NCI-H2107 treated with DMSO at 0.1 percent for 48 hours (cell line): Measurements from ENCODE around the gene MMD2.

Source experiments
- DNase-seq: peaks from one replicate; lab custom pipeline; 2025; ENCODE audit not compliant: unreplicated experiment; lab: John Stamatoyannopoulos, UW

The MMD2 gene

DNA sequence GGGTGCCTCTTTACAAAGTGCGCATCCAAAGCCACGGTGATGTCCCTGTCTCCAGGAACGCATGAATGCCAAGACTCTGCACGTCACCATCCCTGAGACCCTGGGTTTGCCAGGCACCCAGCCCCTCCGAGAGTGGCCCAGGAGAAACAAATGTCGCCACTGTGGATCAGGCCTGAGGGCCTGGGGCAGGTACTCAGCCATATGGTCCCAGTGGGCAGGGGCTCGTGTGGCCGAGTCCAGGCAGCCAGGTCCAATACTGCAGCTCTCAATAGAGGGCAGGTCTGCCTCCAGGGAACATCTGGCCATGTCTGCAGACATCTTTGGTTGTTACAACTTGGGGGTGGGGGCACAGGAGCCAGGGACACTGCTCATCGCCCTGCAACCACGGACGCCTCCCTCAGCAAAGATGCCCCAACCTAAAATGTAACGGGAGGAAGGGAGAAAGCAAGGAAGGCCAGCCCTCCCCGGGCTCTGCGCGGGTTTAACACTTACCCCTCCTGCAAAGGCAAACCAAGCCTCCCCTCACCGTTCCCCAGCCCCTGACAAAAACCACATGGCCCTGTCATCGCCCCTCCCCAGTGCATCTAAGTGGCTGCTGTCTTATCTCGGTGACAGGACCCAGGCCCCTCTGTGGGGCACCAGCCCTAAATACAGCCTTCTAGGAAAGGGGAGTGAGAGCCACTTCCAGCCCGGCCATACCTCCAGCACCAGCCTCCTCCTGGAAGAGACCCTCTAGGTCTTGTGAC is 86.9 kb downstream of the MMD2 start:
- no peak for DNase-seq

GRCh38 chr7:4871056-4871680 is 87.8 kb downstream of the MMD2 start:
- DNase-seq = no peak

GRCh38 chr7:4868493-4868892 is 90.5 kb downstream of the MMD2 start:
- DNase-seq = no peak

DNA sequence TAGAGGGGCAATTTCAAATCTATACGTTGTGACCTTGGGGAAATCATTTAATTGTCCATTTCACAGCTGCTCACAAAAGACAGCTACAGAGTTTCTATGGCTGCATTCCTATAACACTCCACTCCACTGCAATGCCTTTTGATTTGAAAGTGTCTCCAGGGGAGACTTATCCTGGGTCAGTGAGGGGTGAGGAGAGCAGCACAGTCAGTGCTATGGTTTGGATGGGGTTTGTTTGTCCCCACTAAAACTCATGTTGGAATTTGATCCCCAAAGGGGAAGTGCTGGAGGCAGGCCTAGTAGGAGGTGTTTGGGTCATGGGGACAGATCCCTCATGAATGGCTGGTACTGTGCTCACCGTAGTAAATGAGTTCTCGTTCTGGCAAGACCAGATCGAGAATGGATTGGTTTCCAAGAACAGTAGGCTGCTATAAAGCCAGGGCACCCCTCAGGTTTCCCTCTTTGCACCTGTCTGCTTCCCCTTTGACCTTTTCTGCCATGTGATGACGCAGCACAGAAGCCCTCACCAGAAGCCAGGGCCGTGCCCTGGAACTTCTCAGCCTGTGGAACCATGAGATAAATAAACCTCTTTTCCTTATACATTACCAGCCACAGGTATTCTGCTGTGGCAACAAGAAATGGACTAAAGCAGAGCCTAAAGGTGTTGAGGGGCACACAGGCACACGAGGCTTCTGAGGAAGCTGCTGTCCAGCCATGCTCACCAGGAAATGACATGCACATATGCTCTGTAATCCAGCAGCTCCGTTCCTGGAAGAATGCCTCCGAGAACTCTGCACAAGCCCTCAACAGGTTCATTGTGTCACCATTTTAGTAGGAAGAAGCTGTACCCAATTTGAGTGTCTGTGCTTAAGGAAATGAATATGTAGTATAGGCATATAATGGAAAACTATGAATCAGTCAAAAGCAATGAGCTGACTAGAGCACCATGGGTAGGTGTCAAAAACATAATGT is 92.2 kb downstream of the MMD2 start:
- DNase-seq = no peak

- DNase-seq = no peak
These were observed 96.8 kb downstream of the MMD2 start for GRCh38 chr7:4862156-4862555.

DNA sequence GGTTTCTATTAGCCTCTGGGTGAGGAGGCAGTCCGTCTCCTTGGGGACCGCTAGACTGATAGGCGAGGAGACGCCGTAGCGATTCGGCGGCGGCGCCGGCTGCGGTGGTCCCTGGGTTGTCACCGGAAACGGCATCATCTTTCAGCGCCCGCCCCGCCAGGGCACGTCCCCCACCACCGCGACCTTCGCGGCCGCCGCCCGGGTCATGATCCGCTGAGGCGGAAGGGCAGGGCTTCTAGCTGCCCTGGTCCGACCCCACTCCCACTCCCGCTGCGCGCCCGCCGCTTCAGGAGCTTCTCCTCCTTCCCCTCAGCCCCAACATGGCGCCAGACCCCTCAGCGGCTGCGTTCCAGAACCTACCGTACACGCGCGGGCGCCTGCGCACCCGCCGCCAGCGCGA is 97.3 kb downstream of the MMD2 start, which contains the start of gene PAPOLB:
PAPOLB (minus strand) TSS at position 358 of the 400 bp plus-strand sequence; CDS start at position 138, 220 bp downstream.
- no peak for DNase-seq

GRCh38 chr7:4861227-4861626 is 97.8 kb downstream of the MMD2 start:
- DNase-seq = no peak

DNA sequence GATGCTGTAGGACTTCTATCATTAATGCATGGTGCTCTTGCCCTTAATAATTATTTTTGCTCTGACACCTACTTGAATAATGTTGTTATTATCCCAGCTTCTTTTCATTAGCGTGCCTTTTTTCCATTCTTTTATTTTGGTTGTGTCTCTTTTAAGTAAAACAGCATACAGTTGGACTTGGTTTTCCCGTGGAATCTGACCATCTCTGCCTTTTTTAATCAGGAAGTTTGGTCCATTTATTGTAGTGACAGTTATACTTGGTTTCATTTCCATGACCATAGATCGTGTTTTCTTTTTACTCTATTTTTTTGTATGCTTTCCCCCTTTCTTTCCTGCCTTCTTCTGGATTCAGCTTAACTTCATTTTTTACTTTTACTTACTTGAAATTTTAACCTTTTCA is 101.8 kb downstream of the MMD2 start:
- no peak for DNase-seq

DNA sequence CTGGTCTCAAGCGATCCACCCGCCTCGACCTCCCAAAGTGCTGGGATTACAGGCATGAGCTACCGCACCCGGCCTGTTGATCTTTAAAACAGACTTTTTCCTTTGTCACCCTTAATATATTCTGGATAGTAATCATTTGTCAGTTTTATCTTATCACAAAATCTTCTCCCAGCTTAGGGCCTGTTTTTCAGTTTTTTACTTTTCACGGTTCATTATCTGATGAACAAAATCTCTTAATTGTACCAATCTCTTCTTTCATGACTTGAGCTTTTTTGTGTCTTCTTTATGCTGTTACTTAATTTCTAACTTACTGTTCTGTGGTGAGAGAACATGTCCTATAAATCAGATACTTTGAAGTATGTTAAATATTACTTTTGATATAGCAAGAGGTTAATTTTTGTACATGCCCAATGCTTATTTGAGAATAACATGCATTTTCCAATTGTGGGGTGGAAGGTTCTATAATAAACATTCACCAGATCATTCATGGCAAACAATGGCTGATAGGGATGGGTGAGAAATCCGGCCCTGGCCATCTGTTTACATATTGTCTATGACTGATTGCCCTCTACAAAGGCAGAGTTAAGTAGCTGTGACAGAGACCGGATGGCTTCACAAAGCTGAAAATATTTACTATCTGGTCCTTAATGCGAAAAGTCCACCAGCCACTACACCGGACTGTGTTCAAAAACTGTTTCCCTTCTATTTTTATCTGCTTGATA is 102.5 kb downstream of the MMD2 start:
- DNase-seq = no peak
